Measurements from ENCODE around the gene RGS6.

Gene RGS6

DNA sequence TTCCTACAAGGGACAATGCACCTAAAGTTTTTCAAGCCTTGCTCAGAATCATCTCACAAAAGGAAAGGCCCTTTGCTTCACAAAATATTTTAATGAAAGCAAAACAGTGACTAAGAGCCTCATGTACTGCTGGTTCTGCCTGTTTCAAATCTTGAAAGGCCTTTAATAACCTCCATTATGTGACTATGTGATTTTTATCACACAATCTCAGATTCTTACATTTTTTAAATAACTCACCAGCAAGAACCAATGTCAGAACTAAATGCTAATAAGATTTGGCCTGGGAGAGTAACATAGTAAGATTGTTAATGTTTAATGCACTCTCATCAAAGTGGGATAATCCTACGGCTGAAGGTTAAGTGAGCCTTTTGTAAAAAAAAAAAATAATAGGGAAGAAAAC lies 378.9 kb downstream of the RGS6 start:
- Histone ChIP-seq H3K4me3 (ENCODE audit: low read length) (no peak overlapping the region), H3K79me2 (ENCODE audit: control insufficient read depth, low read length) (no peaks in the 10 kb centered on the region), H3K9me3 (ENCODE audit: control insufficient read depth, insufficient read depth, low read length) (no peaks in the 10 kb centered on the region), H3F3A (ENCODE audit: control insufficient read depth, insufficient read depth) (no peaks in the 10 kb centered on the region), H3K9me2 (replicated peaks; ENCODE audit: control insufficient read depth, low read length) (no peaks in the 10 kb centered on the region), H3K36me3 (ENCODE audit: control insufficient read depth, low read length) (no peaks in the 10 kb centered on the region), H4K20me1 (ENCODE audit: control insufficient read depth, insufficient read depth, low read depth, low read length) (no peaks in the 10 kb centered on the region), H3K4me2 (ENCODE audit: low read length) (no peak overlapping the region), H3K27ac (ENCODE audit: low read depth, low read length) (no peak overlapping the region), H3K4me1 (ENCODE audit: control insufficient read depth, low read length) (no peaks in the 10 kb centered on the region), H3K27me3 (ENCODE audit: control insufficient read depth, low read length) (no peaks in the 10 kb centered on the region)
- TF ChIP-seq EZH2phosphoT487 (IDR thresholded peaks at IDR 0.05; ENCODE audit: borderline replicate concordance, low read length) = no peak
- TF ChIP-seq, protein P1, sequence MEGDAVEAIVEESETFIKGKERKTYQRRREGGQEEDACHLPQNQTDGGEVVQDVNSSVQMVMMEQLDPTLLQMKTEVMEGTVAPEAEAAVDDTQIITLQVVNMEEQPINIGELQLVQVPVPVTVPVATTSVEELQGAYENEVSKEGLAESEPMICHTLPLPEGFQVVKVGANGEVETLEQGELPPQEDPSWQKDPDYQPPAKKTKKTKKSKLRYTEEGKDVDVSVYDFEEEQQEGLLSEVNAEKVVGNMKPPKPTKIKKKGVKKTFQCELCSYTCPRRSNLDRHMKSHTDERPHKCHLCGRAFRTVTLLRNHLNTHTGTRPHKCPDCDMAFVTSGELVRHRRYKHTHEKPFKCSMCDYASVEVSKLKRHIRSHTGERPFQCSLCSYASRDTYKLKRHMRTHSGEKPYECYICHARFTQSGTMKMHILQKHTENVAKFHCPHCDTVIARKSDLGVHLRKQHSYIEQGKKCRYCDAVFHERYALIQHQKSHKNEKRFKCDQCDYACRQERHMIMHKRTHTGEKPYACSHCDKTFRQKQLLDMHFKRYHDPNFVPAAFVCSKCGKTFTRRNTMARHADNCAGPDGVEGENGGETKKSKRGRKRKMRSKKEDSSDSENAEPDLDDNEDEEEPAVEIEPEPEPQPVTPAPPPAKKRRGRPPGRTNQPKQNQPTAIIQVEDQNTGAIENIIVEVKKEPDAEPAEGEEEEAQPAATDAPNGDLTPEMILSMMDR (IDR thresholded peaks at IDR 0.05; ENCODE audit: low read depth, low read length, poor library complexity, severe bottlenecking) = no peak

DNA sequence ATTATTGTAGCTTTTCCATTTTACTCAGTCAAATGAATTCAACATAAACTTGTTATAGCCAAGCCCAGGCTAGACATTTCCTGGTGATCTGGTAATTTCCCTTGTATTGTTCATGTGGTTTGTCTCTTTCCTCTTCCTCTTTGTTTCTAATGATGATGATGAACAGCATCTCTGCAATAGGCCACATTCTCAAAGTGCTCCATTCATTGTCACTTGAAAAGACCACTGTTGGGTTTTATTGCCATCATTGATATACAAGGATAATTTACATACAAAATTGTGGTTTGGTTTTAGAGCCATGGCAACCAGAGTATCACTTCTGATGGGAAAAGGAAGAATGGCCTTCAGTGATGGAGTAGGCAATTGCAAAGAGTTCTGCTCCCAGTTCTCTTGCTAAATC lies 379.3 kb downstream of the RGS6 start:
- Histone ChIP-seq H3K9me2 (replicated peaks; ENCODE audit: control insufficient read depth, low read length) (no peaks in the 10 kb centered on the region), H3K27ac (ENCODE audit: low read depth, low read length) (no peak overlapping the region), H3K9me3 (ENCODE audit: control insufficient read depth, insufficient read depth, low read length) (no peaks in the 10 kb centered on the region), H4K20me1 (ENCODE audit: control insufficient read depth, insufficient read depth, low read depth, low read length) (no peaks in the 10 kb centered on the region), H3K36me3 (ENCODE audit: control insufficient read depth, low read length) (no peaks in the 10 kb centered on the region), H3K4me2 (ENCODE audit: low read length) (no peak overlapping the region), H3F3A (ENCODE audit: control insufficient read depth, insufficient read depth) (no peaks in the 10 kb centered on the region), H3K4me1 (ENCODE audit: control insufficient read depth, low read length) (no peaks in the 10 kb centered on the region), H3K4me3 (ENCODE audit: low read length) (no peak overlapping the region), H3K27me3 (ENCODE audit: control insufficient read depth, low read length) (no peaks in the 10 kb centered on the region), H3K79me2 (ENCODE audit: control insufficient read depth, low read length) (no peaks in the 10 kb centered on the region)
- TF ChIP-seq EZH2phosphoT487 (IDR thresholded peaks at IDR 0.05; ENCODE audit: borderline replicate concordance, low read length) = no peak
- TF ChIP-seq, protein P1 (IDR thresholded peaks at IDR 0.05; ENCODE audit: low read depth, low read length, poor library complexity, severe bottlenecking) = no peak

DNA sequence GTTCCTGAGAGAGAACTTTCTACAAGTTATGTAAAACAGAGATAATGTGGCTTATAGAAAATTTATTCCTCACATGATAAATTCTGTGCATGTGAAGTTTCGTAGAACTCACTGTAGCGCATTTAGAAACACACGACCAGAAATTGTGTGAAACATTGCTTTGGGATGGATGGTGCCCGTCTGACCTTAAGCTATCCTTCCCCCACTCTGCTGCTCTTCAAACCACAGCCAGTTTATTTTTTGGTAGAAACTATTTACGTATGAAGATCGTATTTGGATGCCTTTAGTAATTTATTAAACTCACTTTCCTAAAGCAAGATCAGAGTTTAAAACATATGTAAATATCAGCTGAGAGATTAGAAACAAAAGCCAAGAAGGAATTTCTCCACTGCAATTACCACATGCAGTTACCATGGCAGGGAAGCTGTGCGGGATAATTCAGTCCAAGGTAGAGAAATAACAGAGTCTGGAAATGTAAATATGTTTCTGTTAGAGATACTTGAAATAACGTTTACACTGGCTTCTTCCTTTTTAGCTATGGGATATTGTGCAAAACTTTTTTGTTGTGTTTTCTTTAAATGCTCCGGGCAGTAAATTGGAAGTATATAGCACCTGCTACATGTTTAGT lies 382.7 kb downstream of the RGS6 start:
- H3K4me3 ChIP-seq (ENCODE audit: low read length) = no peak overlapping the region
- H4K20me1 ChIP-seq (ENCODE audit: control insufficient read depth, insufficient read depth, low read depth, low read length) = no peaks in the 10 kb centered on the region
- H3K79me2 ChIP-seq (ENCODE audit: control insufficient read depth, low read length) = no peaks in the 10 kb centered on the region
- H3F3A ChIP-seq (ENCODE audit: control insufficient read depth, insufficient read depth) = no peaks in the 10 kb centered on the region
- TF ChIP-seq, protein P1 (IDR thresholded peaks at IDR 0.05; ENCODE audit: low read depth, low read length, poor library complexity, severe bottlenecking) = no peak
- TF ChIP-seq EZH2phosphoT487 (IDR thresholded peaks at IDR 0.05; ENCODE audit: borderline replicate concordance, low read length) = no peak
- H3K27me3 ChIP-seq (ENCODE audit: control insufficient read depth, low read length) = no peaks in the 10 kb centered on the region
- no peaks in the 10 kb centered on the region for H3K4me1 ChIP-seq (ENCODE audit: control insufficient read depth, low read length)
- no peaks in the 10 kb centered on the region for H3K9me2 ChIP-seq (replicated peaks; ENCODE audit: control insufficient read depth, low read length)
- H3K27ac ChIP-seq (ENCODE audit: low read depth, low read length) = no peak overlapping the region
- H3K36me3 ChIP-seq (ENCODE audit: control insufficient read depth, low read length) = no peaks in the 10 kb centered on the region
- no peaks in the 10 kb centered on the region for H3K9me3 ChIP-seq (ENCODE audit: control insufficient read depth, insufficient read depth, low read length)
- no peak overlapping the region for H3K4me2 ChIP-seq (ENCODE audit: low read length)

Measured in DOHH2 (cell line).